Activated T-cell treated with anti-CD3 and anti-CD28 coated beads, Interleukin-2, amount 50 U/mL, for 4 hours (primary cell): Measurements from ENCODE around the gene MSL3. TPM values are rescaled to one million over a fixed set of nuclear protein-coding genes. Genes with fewer than 3 reads are reported as not detected.

Source experiments
- total RNA-seq, 3 donors: library from RNA; stranded (reverse); gene quantifications; one replicate each; pipeline ENCODE4 v1.2.1, GENCODE V29; 2021

The MSL3 gene
- total RNA-seq, 3 donors from 2014 or later: 37.5 to 41.2 (median 38.3) TPM

Other genes starting within 250 kb of the MSL3 start
- under 1 TPM in 2 of 3 donors, not detected in 1; 0.08 to 0.10 TPM for gene ARHGAP6, start 92.3 kb upstream of the MSL3 start, total RNA-seq